GM12878 (cell line): Measurements from ENCODE around the gene TCL1B. TPM values are rescaled to one million over a fixed set of nuclear protein-coding genes. Genes with fewer than 3 reads are reported as not detected.

ENCODE experiments used
- ATAC-seq: fragments of 200-7000 bp; cut with Tn5 transposase; 3 replicates; pipeline ENCODE4 v1.9.1; 2020; ENCODE audit warnings: mild to moderate bottlenecking, moderate library complexity
- BruUV-seq: library from RNA; stranded (reverse); fragments of 400-500 nt; replicated peaks from 2 replicates; lab custom pipeline; 2021; lab: Mats Ljungman, UMichigan
- CTCF ChIA-PET: fragments of 300-600 bp; sonication (Branson Sonifier 250); formaldehyde crosslinking; extraction: SDS; loops from one replicate; lab custom pipeline; 2021; ENCODE audit warnings: inconsistent platforms; lab: Yijun Ruan, JAX
- POLR2A ChIA-PET: fragments of 350-600 bp; formaldehyde crosslinking; extraction: SDS; loops from one replicate; lab custom pipeline; 2021; ENCODE audit warnings: inconsistent platforms; lab: Charles Lee
- RAD21 ChIA-PET: fragments of 300-600 bp; sonication (Branson Sonifier 250); formaldehyde crosslinking; loops from one replicate; lab custom pipeline; 2023; ENCODE audit warnings: antibody characterized with exemption; ENCODE audit not compliant: unreplicated experiment; lab: Charles Lee
- SMC1A ChIA-PET: fragments of 300-600 bp; sonication (Branson Sonifier 250); formaldehyde crosslinking; loops from one replicate; lab custom pipeline; 2023; ENCODE audit not compliant: unreplicated experiment, uncharacterized antibody; lab: Charles Lee
- DNase-seq: peaks from one replicate; pipeline ENCODE4 v3.0.0-alpha.2; 2011; ENCODE audit warnings: low read depth, low spot score
- FAIRE-seq: peaks from 3 replicates; lab custom pipeline; 2011; peaks lifted over from hg19 to GRCh38; lab: Jason Lieb, UNC
- H2AFZ ChIP-seq: 2 replicates; pipeline ENCODE4 v1.6.0; 2011; ENCODE audit warnings: low read depth, low read length, control low read depth; ENCODE audit not compliant: control insufficient read depth
- H3K27ac ChIP-seq: 2 replicates; pipeline ENCODE4 v1.5.1; 2011; ENCODE audit warnings: control low read depth; ENCODE audit not compliant: control insufficient read depth, insufficient read depth
- H3K27me3 ChIP-seq, 2 experiments: replicated peaks in 1 of 2; 2 replicates each; pipeline versions ENCODE4 v1.6.0 to v1.6.1; 2011; ENCODE audit warnings: low read length in 1 of 2; ENCODE audit not compliant: control insufficient read depth in 2 of 2, insufficient read depth in 2 of 2
- H3K36me3 ChIP-seq, 2 experiments: 2 replicates each; pipeline ENCODE4 v1.5.1; 2011; ENCODE audit warnings: low read length in 1 of 2; ENCODE audit not compliant: control insufficient read depth in 2 of 2, insufficient read depth in 2 of 2
- H3K4me1 ChIP-seq: 2 replicates; pipeline ENCODE4 v1.6.1; 2011; ENCODE audit warnings: mild to moderate bottlenecking, low read length, moderate library complexity, mixed read lengths; ENCODE audit not compliant: control insufficient read depth, insufficient read depth
- H3K4me2 ChIP-seq: 2 replicates; pipeline ENCODE4 v1.6.0; 2011; ENCODE audit warnings: control low read depth; ENCODE audit not compliant: control insufficient read depth, insufficient read depth
- H3K4me3 ChIP-seq: fragments of 200-600 bp; sonication (generic); 2 replicates; pipeline ENCODE4 v1.5.1; 2016
- H3K79me2 ChIP-seq: 2 replicates; pipeline ENCODE4 v1.6.0; 2011; ENCODE audit warnings: low read length; ENCODE audit not compliant: control insufficient read depth, insufficient read depth
- H3K9ac ChIP-seq: 2 replicates; pipeline ENCODE4 v1.8.0; 2011; ENCODE audit warnings: low read length, control low read depth, mixed read lengths; ENCODE audit not compliant: control insufficient read depth, insufficient read depth
- H3K9me3 ChIP-seq: replicated peaks from 3 replicates; pipeline ENCODE4 v1.5.1; 2011; ENCODE audit warnings: mild to moderate bottlenecking, low read length; ENCODE audit not compliant: control insufficient read depth, insufficient read depth
- H4K20me1 ChIP-seq: 2 replicates; pipeline ENCODE4 v1.6.0; 2011; ENCODE audit not compliant: control insufficient read depth, insufficient read depth
- E4F1 ChIP-seq: fragments of 450-650 bp; IDR thresholded peaks from 2 replicates; pipeline ENCODE4 v1.6.1; 2018; ENCODE audit warnings: borderline replicate concordance, mild to moderate bottlenecking; ENCODE audit not compliant: partially characterized antibody
- HDGF ChIP-seq: fragments of 450-650 bp; IDR thresholded peaks from 2 replicates; pipeline ENCODE4 v1.6.1; 2016; ENCODE audit warnings: antibody characterized with exemption
- KLF5 ChIP-seq: fragments of 450-650 bp; IDR thresholded peaks from 2 replicates; pipeline ENCODE4 v1.6.1; 2014; ENCODE audit warnings: mild to moderate bottlenecking; ENCODE audit not compliant: partially characterized antibody
- NRF1 ChIP-seq: conservative IDR thresholded peaks from 2 replicates; pipeline ENCODE4 v1.6.1; 2011; ENCODE audit warnings: mild to moderate bottlenecking, low read depth, low read length, improper control_type of control experiment
- RAD21 ChIP-seq: IDR thresholded peaks from 2 replicates; pipeline ENCODE4 v1.6.1; 2011; ENCODE audit warnings: mild to moderate bottlenecking, low read depth, low read length, moderate library complexity; ENCODE audit not compliant: insufficient read depth
- SPI1 ChIP-seq: IDR thresholded peaks from 2 replicates; pipeline ENCODE4 v1.6.1; 2011; ENCODE audit warnings: low read depth, mild to moderate bottlenecking, low read length, moderate library complexity, borderline replicate concordance; ENCODE audit not compliant: insufficient read depth
- SRF ChIP-seq, 2 experiments: IDR thresholded peaks; 2 replicates each; pipeline ENCODE4 v1.6.1; 2011; ENCODE audit warnings: low read depth in 2 of 2, low read length in 2 of 2, mild to moderate bottlenecking in 1 of 2, moderate library complexity in 1 of 2
- WGBS: methylation state at CpG from one replicate; pipeline ENCODE4 v1.1.6; 2016; ENCODE audit warnings: low lambda C conversion rate; ENCODE audit not compliant: insufficient replicate concordance, insufficient coverage; ENCODE audit errors: missing lambda C conversion rate; 5-methylcytosine and 5-hydroxymethylcytosine counted together
- in situ Hi-C: fragments of 300-500 bp; cut with MboI; formaldehyde crosslinking; loops from 9 replicates; pipeline ENCODE4 v1.14.3; 2018; ENCODE audit warnings: mixed read lengths
- intact Hi-C: fragments of 100-400 bp; cut with micrococcal nuclease; formaldehyde crosslinking; loops from one replicate; pipeline ENCODE4 v1.14.2; 2022; ENCODE audit not compliant: unreplicated experiment
- polyA plus RNA-seq, 11 experiments: library from polyadenylated mRNA; depleted of rRNA in 4 of 11; unstranded in 6 of 11; stranded (reverse) in 5 of 11; fragments of >200 nt; fragmentation: Nextera tagmentation in 4 of 11; fragmentation: Illumina TruSeq in 1 of 11; extraction: Ambion mirVana in 4 of 11; extraction: Trizol in 1 of 11; gene quantifications; 1 replicate in 1 of 11; 2 replicates in 10 of 11; pipeline versions ENCODE4 v1.2.1 to v1.2.3, GENCODE V29; 2011 to 2016; ENCODE audit warnings: inconsistent platforms in 2 of 11, missing spikeins in 2 of 11, low read depth in 1 of 11
- total RNA-seq, 4 experiments: library from RNA; depleted of rRNA in 3 of 4; stranded (reverse); fragments of >200 nt in 3 of 4; fragmentation: Illumina TruSeq in 1 of 4; extraction: Trizol in 1 of 4; gene quantifications; 2 replicates each; pipeline versions ENCODE4 v1.2.1 to v1.2.3, GENCODE V29; 2013 to 2021

Gene TCL1B
- total and polyA plus RNA-seq, 10 of the 15 experiments (the other 5 are each of a cell fraction or from before 2014, with no cell fraction given), result 0.10 to 0.18 (median 0.13) TPM; not detected in 6

GRCh38 chr14:95691591-95691990, 5.4 kb downstream of the TCL1B start (continued):
- no peak for TF ChIP-seq E4F1
- no peak for TF ChIP-seq SPI1
- no peak for TF ChIP-seq NRF1
- TF ChIP-seq RAD21, result no peak

DNA sequence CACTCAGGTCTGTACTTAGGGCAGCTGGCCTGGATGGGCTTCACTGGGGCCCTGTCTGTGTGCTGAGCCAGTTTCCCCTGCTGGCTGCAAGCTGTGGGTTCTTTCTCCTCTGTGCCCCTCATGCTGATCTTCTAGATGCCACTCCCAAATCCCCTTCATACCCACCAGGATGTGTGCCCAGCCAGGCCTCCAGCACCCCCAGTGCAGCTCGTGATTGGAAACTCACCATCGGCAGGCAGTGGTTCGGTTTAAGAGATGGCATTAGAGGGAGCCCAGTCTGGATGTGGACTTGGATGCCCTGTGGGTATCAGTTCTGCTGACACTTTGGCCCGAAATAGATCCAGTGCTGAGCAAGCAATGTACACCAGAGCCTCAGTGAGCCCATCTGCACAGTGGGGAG, 5.9 kb downstream of the TCL1B start:
- no peak for TF ChIP-seq SRF (IDR thresholded peaks at IDR 0.05; ENCODE audit: low read depth in 2 of 2, low read length in 2 of 2)
- TF ChIP-seq HDGF, result no peak
- no peak for TF ChIP-seq KLF5
- no peak for FAIRE-seq

More for the DNA sequence above, 5.9 kb downstream of the TCL1B start:
- 76% methylated on average over 4 of the region's 4 CpGs for whole genome bisulfite sequencing
- BruUV-seq, result no TSS peak
- H3K9ac ChIP-seq, result no peak overlapping the region
- no peak overlapping the region for H3K4me3 ChIP-seq
- ATAC-seq (no peak), DNase-seq (no peak)
- no peaks in the 10 kb centered on the region for H3K36me3 ChIP-seq
- no peak overlapping the region for H2AFZ ChIP-seq
- CTCF ChIA-PET, result interaction anchor here (1.1 to 1.7 kb wide), 2 partner anchors 12 to 82 kb away, joined by 3 to 5 read pairs; no protein-coding TSS in a partner anchor
- no peaks in the 10 kb centered on the region for H3K27me3 ChIP-seq
- H3K4me1 ChIP-seq, result peaks cover 5% of the 10 kb centered on the region; the same call in 1 of the 2 replicates
- SMC1A ChIA-PET, result interaction anchor here (0.6 kb wide), 1 partner anchor 125 kb away, joined by 3 read pairs; no protein-coding TSS in a partner anchor
- H4K20me1 ChIP-seq, result no peaks in the 10 kb centered on the region
- H3K79me2 ChIP-seq, result no peaks in the 10 kb centered on the region
- H3K4me2 ChIP-seq, result no peak overlapping the region
- RAD21 ChIA-PET, result interaction anchor here (0.7 kb wide), 1 partner anchor 158 kb away, joined by 3 read pairs; no protein-coding TSS in a partner anchor
- no peak overlapping the region for H3K27ac ChIP-seq
- POLR2A ChIA-PET, result no interaction called here
- no peaks in the 10 kb centered on the region for H3K9me3 ChIP-seq
- intact Hi-C loops, result no loop called here
- in situ Hi-C loops, result no loop called here
